GM12878 (cell line): Measurements from ENCODE around the gene CHD5. TPM values are rescaled to one million over a fixed set of nuclear protein-coding genes. Genes with fewer than 3 reads are reported as not detected.

Source experiments
- KAT2A ChIP-seq: conservative IDR thresholded peaks from 2 replicates; pipeline ENCODE4 v1.6.1; 2011; ENCODE audit warnings: low read depth, low read length; ENCODE audit not compliant: control insufficient read depth
- MTA3 ChIP-seq: IDR thresholded peaks from 2 replicates; pipeline ENCODE4 v1.6.1; 2012; ENCODE audit warnings: low read length, inconsistent platforms, borderline replicate concordance
- NFXL1 ChIP-seq: fragments of 450-650 bp; IDR thresholded peaks from 2 replicates; pipeline ENCODE4 v1.6.1; 2017; ENCODE audit warnings: antibody characterized with exemption, mild to moderate bottlenecking, borderline replicate concordance
- PAX5 ChIP-seq: IDR thresholded peaks from 2 replicates; pipeline ENCODE4 v1.6.1; 2011; ENCODE audit warnings: low read depth, low read length, borderline replicate concordance
- POU2F2 ChIP-seq: IDR thresholded peaks from 3 replicates; pipeline ENCODE4 v1.6.1; 2011; ENCODE audit warnings: low read depth, mild to moderate bottlenecking, low read length, borderline replicate concordance
- RAD21 ChIP-seq: IDR thresholded peaks from 2 replicates; pipeline ENCODE4 v1.6.1; 2011; ENCODE audit warnings: mild to moderate bottlenecking, low read depth, low read length, moderate library complexity; ENCODE audit not compliant: insufficient read depth
- RFX5 ChIP-seq: IDR thresholded peaks from 2 replicates; pipeline ENCODE4 v1.6.1; 2011; ENCODE audit warnings: low read depth, low read length, improper control_type of control experiment
- YY1 ChIP-seq: IDR thresholded peaks from 2 replicates; pipeline ENCODE4 v1.6.1; 2011; ENCODE audit warnings: low read depth, mild to moderate bottlenecking, low read length
- ZNF274 ChIP-seq: IDR thresholded peaks from one replicate; pipeline ENCODE4 v1.8.0; 2011; ENCODE audit not compliant: insufficient read length, insufficient read depth
- ZZZ3 ChIP-seq: IDR thresholded peaks from 2 replicates; pipeline ENCODE4 v1.6.1; 2011; ENCODE audit warnings: low read depth; ENCODE audit not compliant: control insufficient read depth, insufficient read length
- polyA plus RNA-seq, 11 experiments: library from polyadenylated mRNA; depleted of rRNA in 4 of 11; unstranded in 6 of 11; stranded (reverse) in 5 of 11; fragments of >200 nt; fragmentation: Nextera tagmentation in 4 of 11; fragmentation: Illumina TruSeq in 1 of 11; extraction: Ambion mirVana in 4 of 11; extraction: Trizol in 1 of 11; gene quantifications; 1 replicate in 1 of 11; 2 replicates in 10 of 11; pipeline versions ENCODE4 v1.2.1 to v1.2.3, GENCODE V29; 2011 to 2016; ENCODE audit warnings: inconsistent platforms in 2 of 11, missing spikeins in 2 of 11, low read depth in 1 of 11
- total RNA-seq, 4 experiments: library from RNA; depleted of rRNA in 3 of 4; stranded (reverse); fragments of >200 nt in 3 of 4; fragmentation: Illumina TruSeq in 1 of 4; extraction: Trizol in 1 of 4; gene quantifications; 2 replicates each; pipeline versions ENCODE4 v1.2.1 to v1.2.3, GENCODE V29; 2013 to 2021
- TF ChIP-seq, protein P1 (sequence below): IDR thresholded peaks from 2 replicates; pipeline ENCODE4 v1.6.1; 2012; ENCODE audit warnings: improper control_type of control experiment, low read depth, low read length; ENCODE audit not compliant: insufficient replicate concordance
- TF ChIP-seq, protein P2 (sequence below): fragments of 150-350 bp; IDR thresholded peaks from 2 replicates; pipeline ENCODE4 v1.6.1; 2016; ENCODE audit warnings: low read depth, low read length

Gene CHD5
- total and polyA plus RNA-seq, 10 of the 15 experiments (the other 5 are each of a cell fraction or from before 2014, with no cell fraction given) = 0.03 to 0.49 (median 0.13) TPM; not detected in 3

DNA sequence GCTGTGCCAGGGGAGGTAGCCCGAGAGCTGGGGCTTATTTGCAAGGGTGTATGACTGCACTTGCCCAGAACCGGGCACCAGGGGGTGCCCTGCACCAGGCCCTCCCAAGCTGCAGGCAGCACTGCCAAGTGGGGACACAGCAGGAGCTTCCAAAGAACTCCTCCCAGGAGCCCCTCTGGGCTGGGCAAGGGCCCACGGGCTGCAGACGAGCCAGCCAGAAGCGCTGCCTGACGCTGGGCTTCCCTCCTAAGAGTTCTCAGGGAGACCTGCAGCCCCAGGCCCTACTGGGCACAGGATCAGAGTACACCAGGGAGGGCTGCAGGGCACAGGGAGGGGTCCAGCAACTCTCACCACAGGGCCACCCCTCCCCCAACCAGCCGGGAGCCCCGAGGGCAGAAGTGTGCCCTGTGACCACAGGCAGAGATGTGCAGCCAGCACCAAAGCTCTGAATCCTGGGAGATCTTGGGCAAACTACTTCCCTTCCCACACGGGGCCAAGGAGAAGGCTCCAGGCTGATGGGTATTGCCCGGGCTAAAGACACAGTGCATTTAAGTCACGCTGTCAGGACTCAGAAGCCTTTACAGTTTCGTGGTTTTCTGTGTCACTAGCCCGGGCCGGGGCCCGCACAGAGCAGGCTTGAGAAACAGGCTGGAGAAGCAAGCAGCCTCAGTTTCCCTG lies 71.0 kb downstream of the CHD5 start (continued):
- TF ChIP-seq, protein P1, sequence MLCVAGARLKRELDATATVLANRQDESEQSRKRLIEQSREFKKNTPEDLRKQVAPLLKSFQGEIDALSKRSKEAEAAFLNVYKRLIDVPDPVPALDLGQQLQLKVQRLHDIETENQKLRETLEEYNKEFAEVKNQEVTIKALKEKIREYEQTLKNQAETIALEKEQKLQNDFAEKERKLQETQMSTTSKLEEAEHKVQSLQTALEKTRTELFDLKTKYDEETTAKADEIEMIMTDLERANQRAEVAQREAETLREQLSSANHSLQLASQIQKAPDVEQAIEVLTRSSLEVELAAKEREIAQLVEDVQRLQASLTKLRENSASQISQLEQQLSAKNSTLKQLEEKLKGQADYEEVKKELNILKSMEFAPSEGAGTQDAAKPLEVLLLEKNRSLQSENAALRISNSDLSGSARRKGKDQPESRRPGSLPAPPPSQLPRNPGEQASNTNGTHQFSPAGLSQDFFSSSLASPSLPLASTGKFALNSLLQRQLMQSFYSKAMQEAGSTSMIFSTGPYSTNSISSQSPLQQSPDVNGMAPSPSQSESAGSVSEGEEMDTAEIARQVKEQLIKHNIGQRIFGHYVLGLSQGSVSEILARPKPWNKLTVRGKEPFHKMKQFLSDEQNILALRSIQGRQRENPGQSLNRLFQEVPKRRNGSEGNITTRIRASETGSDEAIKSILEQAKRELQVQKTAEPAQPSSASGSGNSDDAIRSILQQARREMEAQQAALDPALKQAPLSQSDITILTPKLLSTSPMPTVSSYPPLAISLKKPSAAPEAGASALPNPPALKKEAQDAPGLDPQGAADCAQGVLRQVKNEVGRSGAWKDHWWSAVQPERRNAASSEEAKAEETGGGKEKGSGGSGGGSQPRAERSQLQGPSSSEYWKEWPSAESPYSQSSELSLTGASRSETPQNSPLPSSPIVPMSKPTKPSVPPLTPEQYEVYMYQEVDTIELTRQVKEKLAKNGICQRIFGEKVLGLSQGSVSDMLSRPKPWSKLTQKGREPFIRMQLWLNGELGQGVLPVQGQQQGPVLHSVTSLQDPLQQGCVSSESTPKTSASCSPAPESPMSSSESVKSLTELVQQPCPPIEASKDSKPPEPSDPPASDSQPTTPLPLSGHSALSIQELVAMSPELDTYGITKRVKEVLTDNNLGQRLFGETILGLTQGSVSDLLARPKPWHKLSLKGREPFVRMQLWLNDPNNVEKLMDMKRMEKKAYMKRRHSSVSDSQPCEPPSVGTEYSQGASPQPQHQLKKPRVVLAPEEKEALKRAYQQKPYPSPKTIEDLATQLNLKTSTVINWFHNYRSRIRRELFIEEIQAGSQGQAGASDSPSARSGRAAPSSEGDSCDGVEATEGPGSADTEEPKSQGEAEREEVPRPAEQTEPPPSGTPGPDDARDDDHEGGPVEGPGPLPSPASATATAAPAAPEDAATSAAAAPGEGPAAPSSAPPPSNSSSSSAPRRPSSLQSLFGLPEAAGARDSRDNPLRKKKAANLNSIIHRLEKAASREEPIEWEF = no peak
- TF ChIP-seq PAX5 = no peak
- TF ChIP-seq, protein P2, sequence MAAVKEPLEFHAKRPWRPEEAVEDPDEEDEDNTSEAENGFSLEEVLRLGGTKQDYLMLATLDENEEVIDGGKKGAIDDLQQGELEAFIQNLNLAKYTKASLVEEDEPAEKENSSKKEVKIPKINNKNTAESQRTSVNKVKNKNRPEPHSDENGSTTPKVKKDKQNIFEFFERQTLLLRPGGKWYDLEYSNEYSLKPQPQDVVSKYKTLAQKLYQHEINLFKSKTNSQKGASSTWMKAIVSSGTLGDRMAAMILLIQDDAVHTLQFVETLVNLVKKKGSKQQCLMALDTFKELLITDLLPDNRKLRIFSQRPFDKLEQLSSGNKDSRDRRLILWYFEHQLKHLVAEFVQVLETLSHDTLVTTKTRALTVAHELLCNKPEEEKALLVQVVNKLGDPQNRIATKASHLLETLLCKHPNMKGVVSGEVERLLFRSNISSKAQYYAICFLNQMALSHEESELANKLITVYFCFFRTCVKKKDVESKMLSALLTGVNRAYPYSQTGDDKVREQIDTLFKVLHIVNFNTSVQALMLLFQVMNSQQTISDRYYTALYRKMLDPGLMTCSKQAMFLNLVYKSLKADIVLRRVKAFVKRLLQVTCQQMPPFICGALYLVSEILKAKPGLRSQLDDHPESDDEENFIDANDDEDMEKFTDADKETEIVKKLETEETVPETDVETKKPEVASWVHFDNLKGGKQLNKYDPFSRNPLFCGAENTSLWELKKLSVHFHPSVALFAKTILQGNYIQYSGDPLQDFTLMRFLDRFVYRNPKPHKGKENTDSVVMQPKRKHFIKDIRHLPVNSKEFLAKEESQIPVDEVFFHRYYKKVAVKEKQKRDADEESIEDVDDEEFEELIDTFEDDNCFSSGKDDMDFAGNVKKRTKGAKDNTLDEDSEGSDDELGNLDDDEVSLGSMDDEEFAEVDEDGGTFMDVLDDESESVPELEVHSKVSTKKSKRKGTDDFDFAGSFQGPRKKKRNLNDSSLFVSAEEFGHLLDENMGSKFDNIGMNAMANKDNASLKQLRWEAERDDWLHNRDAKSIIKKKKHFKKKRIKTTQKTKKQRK = no peak
- no peak for TF ChIP-seq ZNF274
- no peak for TF ChIP-seq POU2F2
- no peak for TF ChIP-seq MTA3
- no peak for TF ChIP-seq RFX5
- no peak for TF ChIP-seq KAT2A
- TF ChIP-seq ZZZ3 = no peak
- no peak for TF ChIP-seq NFXL1
- TF ChIP-seq YY1 = peak; percentile 36; the same call in 1 of the 2 replicates
- peak; percentile 67 for TF ChIP-seq RAD21
- TF ChIP-seq, all 136 proteins: peak for 4
